Raji (cell line): ENCODE measurements around the gene CHCHD6.

ENCODE experiments used
- POLR2A ChIP-seq: IDR thresholded peaks from 2 replicates; pipeline ENCODE4 v1.6.1; 2011; ENCODE audit warnings: low read depth, low read length, control low read depth; ENCODE audit not compliant: insufficient read depth

Gene CHCHD6

DNA sequence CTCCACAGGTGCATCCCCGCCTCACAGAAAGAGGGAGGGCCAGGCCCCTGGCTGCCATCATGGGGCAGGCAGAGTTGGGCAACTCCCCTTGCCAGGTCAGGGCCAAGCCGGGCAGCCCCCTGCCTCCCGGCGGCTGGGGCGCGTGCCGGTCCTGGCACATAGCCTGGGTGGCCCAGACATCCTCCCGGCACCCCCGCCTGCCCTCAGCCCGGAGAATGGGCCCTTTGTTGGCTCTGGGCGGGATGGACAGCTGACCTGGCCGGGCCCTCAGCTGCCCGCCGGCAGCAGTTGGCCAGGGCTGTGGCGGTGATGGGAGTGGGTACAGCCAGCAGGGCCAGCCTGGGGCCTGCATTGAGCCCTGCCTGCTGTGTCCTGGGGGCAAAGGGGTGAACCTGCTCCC is 295.3 kb downstream of the CHCHD6 start:
- TF ChIP-seq POLR2A: no peak

DNA sequence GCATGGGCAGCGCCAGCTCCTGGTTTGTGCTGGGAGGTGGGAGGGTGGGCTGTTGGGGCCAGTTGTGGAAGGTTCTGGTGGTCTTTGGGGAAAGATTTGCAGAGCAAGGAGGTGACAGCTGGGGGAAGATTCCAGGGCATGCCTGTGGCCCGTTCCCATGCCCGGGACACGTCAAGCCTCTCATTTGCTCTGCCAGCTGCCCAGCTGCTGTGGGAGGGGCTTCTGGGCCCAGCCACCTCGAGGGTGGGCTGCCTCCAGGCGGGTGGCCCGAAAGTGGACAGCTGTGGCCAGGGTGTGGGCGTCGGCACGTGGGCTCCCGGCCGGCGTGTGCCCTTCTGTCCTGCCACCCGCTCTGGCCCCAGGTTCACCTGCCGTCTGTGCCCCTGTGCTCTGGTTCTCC is 296.1 kb downstream of the CHCHD6 start:
- TF ChIP-seq POLR2A: no peak

DNA sequence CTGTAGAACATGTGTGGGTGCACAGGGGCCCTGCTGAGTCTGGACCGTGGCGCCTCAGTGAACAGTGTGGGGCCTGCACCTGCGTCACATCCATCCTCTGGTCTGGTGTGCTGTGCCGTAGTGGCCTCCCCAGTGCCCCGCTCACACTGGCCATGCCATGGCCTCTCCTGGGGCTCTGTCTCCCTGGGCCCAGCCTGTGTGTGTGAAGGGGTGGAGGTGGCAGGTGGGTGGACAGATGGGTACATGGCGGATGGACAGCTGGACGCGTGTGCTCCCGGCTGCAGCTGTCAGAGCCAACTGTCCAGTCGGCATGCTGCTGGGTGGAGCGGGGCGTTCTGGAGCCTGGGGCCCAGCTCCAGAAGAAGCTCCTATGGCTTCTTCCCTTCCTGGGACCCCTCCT is 296.7 kb downstream of the CHCHD6 start:
- TF ChIP-seq POLR2A: no peak

DNA sequence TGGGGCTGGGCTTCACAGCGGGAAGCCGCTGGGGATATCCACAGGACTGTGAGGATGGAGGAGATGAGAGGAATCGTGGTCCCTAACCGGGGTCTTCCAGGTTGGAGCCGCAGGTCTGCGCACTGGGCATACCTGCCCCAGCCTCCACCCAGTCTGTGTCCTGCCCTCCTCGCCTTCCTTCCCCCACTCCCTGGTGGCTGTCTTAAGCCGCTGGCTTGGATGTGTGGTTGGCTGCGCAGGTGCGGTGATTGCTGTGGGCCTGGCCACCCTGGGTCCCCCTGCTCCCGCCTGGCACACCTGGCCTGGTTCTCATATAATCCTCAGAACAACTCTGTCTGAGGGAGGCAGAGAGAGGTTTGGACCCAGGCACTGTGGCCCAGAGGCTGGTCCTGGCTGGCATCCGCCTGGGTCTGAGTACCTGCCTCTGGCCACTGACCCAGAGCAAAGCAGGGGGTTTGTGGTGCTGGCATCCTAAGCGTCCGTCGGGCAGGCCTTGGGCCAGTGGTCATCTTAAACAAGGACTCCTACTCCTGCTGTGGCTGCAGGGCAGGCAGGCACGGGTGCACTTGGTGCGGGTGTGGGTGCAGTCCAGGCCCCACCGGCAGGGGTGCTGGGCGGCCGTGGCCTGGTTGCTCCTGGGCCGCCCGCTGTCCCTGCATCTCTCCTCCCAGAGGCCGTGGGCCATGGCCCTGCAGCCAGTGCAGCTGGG is 297.6 kb downstream of the CHCHD6 start:
- TF ChIP-seq POLR2A: no peak

DNA sequence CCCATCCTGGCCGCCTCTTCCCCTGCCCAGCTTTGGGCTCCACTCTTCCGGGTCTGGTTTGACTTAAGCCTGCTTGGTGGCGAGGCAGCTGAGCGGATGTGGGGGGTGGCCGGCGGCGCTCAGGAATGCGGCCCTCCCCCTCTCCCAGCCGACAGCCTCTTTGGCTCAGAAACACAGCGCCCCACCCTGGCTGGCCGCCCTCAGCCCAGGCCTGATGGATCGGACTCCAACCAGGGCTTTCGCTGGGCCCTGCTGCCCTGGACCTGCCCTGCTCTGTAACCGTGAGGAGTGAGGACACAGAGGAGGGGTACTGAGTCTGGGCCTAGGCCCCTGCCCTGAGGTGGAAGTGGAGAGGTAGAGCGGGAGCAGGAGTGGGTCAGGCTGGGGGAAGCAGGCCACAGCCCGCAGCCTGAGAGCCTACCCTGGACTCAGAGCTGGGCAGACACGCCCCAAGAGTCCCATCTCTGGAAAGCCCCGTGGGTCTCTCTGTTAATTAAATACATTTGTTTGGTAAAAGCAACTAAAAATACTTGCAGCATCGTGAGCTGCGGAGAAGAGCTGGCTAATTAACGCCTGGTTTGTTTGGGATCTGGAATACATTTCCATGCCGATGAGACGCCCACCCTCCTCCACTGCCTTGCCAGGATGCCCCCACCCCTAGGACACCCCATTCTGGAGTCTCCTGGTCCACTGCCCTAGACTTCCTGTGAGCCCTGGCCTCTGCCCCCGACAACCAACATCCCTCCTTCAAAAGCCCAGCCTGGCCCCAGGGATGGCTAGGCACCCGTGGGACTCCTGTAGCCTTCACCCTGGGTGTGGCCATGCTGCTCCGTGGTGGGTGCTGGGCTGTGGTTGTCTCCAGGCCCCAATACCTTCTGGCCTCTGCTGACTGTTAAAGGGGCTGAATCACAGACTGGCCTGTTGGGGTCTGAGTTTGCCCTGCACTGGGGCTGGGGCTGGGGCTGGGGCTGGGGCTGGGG is 298.4 kb downstream of the CHCHD6 start:
- TF ChIP-seq POLR2A: no peak

DNA sequence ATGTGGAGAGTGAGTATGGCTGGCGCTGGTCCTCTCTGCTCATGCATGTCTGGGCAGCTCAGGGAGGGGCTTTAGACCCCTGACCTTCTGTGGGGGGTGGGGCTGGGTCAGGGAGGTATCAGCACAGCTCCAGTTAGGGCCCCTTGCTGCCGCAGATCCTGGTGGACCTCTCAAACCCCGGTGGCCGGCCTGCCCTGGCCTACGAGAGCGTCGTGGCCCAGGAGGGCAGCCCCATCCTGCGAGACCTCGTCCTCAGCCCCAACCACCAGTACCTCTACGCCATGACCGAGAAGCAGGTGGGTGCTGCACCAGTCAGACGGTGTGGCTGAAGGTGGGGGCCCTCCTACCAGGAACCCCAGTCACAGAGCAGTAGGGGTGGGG is 299.1 kb downstream of the CHCHD6 start:
- no peak for TF ChIP-seq POLR2A

DNA sequence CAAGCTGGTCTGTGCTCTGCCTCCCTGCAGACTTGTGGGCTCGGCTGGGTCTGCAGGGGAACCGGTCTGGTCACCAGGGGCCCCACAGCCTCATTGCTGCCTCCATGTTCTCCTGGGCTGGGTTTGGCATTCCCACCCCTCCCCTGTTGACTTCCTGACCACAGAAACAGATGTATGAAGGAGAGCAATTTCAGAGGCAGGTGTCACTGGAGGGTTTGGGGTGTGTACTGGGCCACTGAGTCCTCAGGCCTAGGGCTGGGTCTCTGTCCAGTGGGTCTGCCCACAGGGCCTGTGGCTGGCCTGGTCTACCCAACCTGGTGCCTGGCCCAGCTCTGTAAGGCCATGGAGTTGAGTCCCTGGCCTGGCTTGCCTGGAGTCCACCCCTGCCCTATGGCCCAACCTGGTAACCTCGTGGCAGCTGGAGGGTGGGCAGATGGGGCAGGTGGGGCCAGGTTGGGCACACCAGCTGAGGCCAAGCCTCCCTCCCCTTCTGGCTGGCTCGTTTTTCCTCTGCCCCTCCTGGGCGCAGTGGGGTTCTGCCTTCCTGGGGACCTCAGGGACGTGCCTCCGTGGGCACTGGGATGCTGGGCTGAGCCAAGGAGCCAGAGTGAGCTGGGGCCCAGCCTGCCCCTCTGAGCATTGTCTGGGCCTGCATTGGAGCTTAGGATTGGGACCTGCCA is 299.7 kb downstream of the CHCHD6 start:
- no peak for TF ChIP-seq POLR2A

DNA sequence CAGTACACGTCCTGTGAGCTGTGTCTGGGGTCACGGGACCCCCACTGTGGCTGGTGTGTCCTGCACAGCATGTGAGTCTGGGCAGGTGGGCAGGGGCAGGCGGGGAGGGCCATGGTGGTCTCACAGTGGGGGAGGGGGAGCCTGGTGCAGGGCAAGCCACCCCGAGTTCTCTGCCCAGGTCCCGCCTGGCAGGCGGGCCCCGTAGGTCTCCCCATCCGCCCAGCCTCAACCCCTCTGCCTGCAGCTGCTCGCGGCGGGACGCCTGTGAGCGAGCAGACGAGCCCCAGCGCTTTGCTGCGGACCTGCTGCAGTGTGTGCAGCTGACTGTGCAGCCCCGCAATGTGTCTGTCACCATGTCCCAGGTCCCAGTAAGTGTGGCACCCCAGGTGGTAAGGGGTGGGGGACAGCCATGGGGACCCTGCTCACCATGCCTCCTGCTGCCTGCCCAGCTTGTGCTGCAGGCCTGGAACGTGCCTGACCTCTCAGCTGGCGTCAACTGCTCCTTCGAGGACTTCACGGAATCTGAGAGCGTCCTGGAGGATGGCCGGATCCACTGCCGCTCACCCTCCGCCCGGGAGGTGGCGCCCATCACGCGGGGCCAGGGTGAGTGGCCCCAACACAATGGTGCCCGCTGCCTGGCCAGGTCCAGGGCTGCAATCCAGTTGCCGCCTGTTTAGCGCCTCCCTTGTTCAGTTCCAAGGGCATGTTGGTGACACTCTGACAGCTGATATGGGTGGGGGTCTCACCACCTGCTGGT is 300.8 kb downstream of the CHCHD6 start:
- no peak for TF ChIP-seq POLR2A

DNA sequence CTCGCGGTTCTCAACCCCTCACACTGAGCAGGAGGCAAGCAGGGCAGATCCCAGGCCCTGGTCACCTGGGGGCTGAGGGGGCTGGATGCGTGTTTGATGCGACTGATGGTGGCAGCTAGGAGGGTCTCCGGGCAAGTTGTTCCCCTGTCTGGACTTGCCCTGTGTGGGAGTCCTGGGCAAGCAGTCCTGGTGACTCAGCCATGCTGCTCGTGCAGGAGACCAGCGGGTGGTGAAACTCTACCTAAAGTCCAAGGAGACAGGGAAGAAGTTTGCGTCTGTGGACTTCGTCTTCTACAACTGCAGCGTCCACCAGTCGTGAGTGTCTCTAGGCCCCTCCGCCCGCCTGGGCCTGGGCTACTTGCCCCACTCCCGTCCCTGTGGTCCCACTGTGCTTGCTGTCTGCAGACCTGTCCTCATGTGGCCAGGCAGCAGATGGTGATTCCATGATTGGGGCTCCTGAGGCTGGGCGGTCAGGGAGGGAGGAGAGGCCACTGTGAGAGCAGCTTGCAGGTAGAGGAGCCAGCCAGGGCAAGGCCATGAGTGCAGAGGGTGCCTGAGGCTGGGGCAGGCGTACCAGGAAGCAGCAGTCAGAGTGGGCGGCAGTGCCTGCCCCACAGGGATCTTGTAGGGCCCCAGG is 301.9 kb downstream of the CHCHD6 start:
- no peak for TF ChIP-seq POLR2A

DNA sequence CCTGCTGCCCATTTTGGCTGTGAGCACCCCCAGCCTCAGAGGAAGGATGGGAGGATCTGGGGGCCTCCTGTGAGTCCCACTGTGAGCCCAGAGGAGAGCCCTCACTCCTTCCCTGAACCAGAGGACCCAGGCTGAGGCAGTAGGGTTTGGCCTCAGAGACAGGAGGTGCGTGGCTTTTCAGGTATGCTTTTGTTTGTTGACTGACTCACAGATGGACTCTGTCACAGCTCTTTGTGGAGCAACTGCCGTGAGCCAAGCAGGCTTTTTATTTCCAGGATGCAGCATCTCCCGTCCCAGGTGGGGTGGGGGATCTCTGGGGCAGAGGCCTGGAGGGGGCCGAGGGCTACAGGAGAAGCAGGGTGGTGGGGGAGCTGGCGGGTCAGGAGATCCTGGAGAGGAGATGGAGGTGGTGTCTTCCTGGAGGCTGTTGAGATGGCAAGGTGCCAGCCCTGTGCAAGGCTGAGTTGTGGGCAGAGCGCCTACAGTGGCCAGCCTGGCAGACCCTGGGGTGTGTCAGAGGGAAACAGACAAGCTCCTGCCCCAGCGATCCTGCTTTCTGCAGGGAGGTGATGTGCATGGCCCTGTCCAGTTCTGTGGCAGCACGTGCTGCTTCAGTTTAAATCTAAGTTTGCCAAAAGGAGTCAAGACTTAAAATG is 302.9 kb downstream of the CHCHD6 start:
- no peak for TF ChIP-seq POLR2A

DNA sequence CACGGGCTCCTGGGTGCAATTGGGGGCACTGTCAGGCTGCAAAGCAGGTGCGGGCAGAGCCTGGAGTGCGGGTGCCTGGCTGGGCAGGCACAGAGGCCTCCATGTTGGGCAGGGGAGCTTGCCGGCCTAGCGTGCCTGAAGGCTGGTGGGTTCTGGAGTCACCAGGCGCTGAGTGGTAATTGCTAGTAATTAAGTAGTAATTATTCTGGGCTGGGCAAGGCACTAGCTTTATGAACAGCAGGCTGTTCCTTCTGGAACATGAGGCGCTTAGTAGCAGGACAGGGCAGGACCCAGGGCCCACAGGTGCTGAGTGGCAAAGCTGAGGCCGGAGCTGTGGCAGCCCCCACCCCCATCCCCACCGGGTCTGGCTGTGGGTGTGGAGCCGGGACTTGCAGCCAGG is 304.2 kb downstream of the CHCHD6 start:
- TF ChIP-seq POLR2A: no peak

DNA sequence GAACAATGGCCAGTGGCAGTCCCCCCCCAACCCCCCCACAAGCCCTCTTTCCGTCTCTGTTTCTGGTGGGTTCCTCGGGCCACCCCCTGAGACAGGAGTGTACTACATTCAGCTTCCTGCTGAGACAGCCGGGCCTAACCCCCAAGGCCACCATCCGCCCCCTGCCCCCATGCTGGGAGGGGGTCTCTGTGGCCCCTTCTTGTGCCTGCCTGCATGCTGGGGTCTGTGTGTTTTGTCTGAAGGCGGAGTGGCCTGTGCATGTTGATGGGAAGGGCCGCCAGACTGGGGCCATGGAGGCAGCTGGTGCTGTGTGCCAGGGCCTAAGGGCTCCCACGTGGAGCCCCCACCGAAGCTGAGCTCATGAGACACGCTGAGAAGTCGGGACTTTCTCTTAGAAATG is 305.5 kb downstream of the CHCHD6 start:
- no peak for TF ChIP-seq POLR2A
